ENCODE results near the gene ZXDC.

- TF ChIP-seq EP300 (IDR thresholded peaks at IDR 0.05): no peak
- TF ChIP-seq, protein P1, sequence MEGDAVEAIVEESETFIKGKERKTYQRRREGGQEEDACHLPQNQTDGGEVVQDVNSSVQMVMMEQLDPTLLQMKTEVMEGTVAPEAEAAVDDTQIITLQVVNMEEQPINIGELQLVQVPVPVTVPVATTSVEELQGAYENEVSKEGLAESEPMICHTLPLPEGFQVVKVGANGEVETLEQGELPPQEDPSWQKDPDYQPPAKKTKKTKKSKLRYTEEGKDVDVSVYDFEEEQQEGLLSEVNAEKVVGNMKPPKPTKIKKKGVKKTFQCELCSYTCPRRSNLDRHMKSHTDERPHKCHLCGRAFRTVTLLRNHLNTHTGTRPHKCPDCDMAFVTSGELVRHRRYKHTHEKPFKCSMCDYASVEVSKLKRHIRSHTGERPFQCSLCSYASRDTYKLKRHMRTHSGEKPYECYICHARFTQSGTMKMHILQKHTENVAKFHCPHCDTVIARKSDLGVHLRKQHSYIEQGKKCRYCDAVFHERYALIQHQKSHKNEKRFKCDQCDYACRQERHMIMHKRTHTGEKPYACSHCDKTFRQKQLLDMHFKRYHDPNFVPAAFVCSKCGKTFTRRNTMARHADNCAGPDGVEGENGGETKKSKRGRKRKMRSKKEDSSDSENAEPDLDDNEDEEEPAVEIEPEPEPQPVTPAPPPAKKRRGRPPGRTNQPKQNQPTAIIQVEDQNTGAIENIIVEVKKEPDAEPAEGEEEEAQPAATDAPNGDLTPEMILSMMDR (IDR thresholded peaks at IDR 0.05): no peak
Observed at GRCh38 chr3:126389794-126390146, 85.9 kb downstream of the ZXDC start.

Measured in gastroesophageal sphincter (tissue), 3 donors.